CD4-positive, alpha-beta T cell (primary cell): Measurements from ENCODE around the gene MTUS2. TPM values are rescaled to one million over a fixed set of nuclear protein-coding genes. Genes with fewer than 3 reads are reported as not detected.

ENCODE experiments used
- ATAC-seq: fragments of 200-7000 bp; cut with Tn5 transposase; one replicate; pipeline ENCODE4 v1.10.0; 2022; ENCODE audit warnings: mild to moderate bottlenecking; ENCODE audit not compliant: poor library complexity
- CTCF ChIA-PET: fragments of 350-600 bp; sonication (Branson Sonifier 250); formaldehyde crosslinking; loops from one replicate; lab custom pipeline; 2021; ENCODE audit warnings: antibody characterized with exemption, inconsistent platforms; lab: Charles Lee
- POLR2A ChIA-PET: fragments of 350-600 bp; sonication (Branson Sonifier 250); formaldehyde crosslinking; loops from one replicate; lab custom pipeline; 2021; ENCODE audit warnings: antibody characterized with exemption, inconsistent platforms; lab: Charles Lee
- DNase-seq, 14 experiments: peaks; one replicate each; pipeline ENCODE4 v3.0.0-alpha.2; 2013 to 2020; ENCODE audit warnings: mixed read lengths in 2 of 14
- H3K27ac ChIP-seq, 2 donors: one replicate each; pipeline versions ENCODE4 v1.5.1 to v1.7.0; 2013; ENCODE audit warnings: low read length in 2 of 2, low read depth in 1 of 2, mild to moderate bottlenecking in 1 of 2
- H3K27me3 ChIP-seq, 2 experiments: 1 replicate in 1 of 2; 2 replicates in 1 of 2; pipeline versions ENCODE4 v1.6.1 to v1.7.0; 2013; ENCODE audit warnings: low read length in 2 of 2, control low read depth in 1 of 2, mild to moderate bottlenecking in 1 of 2, moderate library complexity in 1 of 2; ENCODE audit not compliant: insufficient read depth in 2 of 2, control insufficient read depth in 1 of 2
- H3K36me3 ChIP-seq: one replicate; pipeline ENCODE4 v1.6.1; 2013; ENCODE audit warnings: low read length, control low read depth; ENCODE audit not compliant: insufficient read depth
- H3K4me1 ChIP-seq: one replicate; pipeline ENCODE4 v1.6.1; 2013; ENCODE audit warnings: low read length, control low read depth; ENCODE audit not compliant: insufficient read depth
- H3K4me3 ChIP-seq: one replicate; pipeline ENCODE4 v1.5.1; 2013; ENCODE audit warnings: mild to moderate bottlenecking, low read length, moderate library complexity
- H3K9me3 ChIP-seq, 2 experiments: 1 replicate in 1 of 2; 2 replicates in 1 of 2; pipeline versions ENCODE4 v1.6.1 to v1.7.0; 2013; ENCODE audit warnings: low read length in 2 of 2, mild to moderate bottlenecking in 2 of 2, control low read depth in 1 of 2, moderate library complexity in 1 of 2; ENCODE audit not compliant: control insufficient read depth in 1 of 2, insufficient read depth in 1 of 2
- H3K27ac Mint-ChIP-seq: one replicate; pipeline ENCODE4 v1.8.0; 2020; ENCODE audit warnings: mixed read lengths
- H3K27me3 Mint-ChIP-seq: one replicate; pipeline ENCODE4 v1.8.0; 2021; ENCODE audit warnings: mixed read lengths
- H3K36me3 Mint-ChIP-seq: one replicate; pipeline ENCODE4 v1.8.0; 2021; ENCODE audit warnings: low read depth, mixed read lengths
- H3K4me1 Mint-ChIP-seq: one replicate; pipeline ENCODE4 v1.8.0; 2021; ENCODE audit warnings: low read depth, mixed read lengths
- H3K4me3 Mint-ChIP-seq: one replicate; pipeline ENCODE4 v1.8.0; 2020; ENCODE audit warnings: mild to moderate bottlenecking, mixed read lengths
- H3K9me3 Mint-ChIP-seq: one replicate; pipeline ENCODE4 v1.8.0; 2020; ENCODE audit warnings: mixed read lengths
- intact Hi-C, 2 experiments: fragments of 100-400 bp; cut with DNase I in 1 of 2; cut with micrococcal nuclease in 1 of 2; formaldehyde crosslinking; loops; one replicate each; pipeline versions ENCODE4 v1.15.1 to v1.9.0; 2023 to 2025; cut with DNase I, micrococcal nuclease
- total RNA-seq, 174 experiments: library from RNA in 2 of 174; stranded (reverse) in 2 of 174; gene quantifications; one replicate each; pipeline ENCODE4 v1.2.3 and lab custom pipeline; 2021 to 2026
- TF ChIP-seq, protein P1 (sequence below): fragments of 200-600 bp; IDR thresholded peaks from one replicate; pipeline ENCODE4 v1.8.0; 2022; ENCODE audit warnings: antibody characterized with exemption, mild to moderate bottlenecking

MTUS2 gene
- total RNA-seq, 2 experiments from 2014 or later: 0.38 to 0.81 TPM

DNA sequence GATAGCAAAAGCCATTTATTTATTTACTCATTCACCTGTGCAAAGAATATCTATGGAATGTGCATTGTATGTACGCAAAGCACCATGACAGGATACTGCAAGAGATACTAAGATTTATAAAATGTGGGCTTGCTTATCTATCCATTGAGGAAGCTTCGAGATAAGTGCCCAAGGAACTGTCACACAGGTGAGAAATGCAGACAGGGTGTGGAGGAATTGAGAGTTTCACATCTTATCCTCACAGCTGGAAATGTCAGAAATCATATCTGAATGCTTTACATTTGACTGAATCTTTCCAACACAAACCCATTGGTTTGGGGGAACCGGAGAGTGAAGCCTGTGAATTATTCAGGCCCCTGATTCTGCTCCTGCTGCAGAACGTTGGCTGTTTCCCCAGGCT, 662.4 kb downstream of the MTUS2 start:
- CTCF ChIA-PET: no interaction called here
- Mint-ChIP-seq H3K9me3 (no peaks in the 10 kb centered on the region), H3K27ac (no peak overlapping the region), H3K4me3 (no peak overlapping the region), H3K4me1 (no peaks in the 10 kb centered on the region), H3K27me3 (peaks cover 27% of the 10 kb centered on the region), H3K36me3 (no peaks in the 10 kb centered on the region)
- POLR2A ChIA-PET: no interaction called here
- ATAC-seq (no peak), DNase-seq (no peak)
- TF ChIP-seq, protein P1, sequence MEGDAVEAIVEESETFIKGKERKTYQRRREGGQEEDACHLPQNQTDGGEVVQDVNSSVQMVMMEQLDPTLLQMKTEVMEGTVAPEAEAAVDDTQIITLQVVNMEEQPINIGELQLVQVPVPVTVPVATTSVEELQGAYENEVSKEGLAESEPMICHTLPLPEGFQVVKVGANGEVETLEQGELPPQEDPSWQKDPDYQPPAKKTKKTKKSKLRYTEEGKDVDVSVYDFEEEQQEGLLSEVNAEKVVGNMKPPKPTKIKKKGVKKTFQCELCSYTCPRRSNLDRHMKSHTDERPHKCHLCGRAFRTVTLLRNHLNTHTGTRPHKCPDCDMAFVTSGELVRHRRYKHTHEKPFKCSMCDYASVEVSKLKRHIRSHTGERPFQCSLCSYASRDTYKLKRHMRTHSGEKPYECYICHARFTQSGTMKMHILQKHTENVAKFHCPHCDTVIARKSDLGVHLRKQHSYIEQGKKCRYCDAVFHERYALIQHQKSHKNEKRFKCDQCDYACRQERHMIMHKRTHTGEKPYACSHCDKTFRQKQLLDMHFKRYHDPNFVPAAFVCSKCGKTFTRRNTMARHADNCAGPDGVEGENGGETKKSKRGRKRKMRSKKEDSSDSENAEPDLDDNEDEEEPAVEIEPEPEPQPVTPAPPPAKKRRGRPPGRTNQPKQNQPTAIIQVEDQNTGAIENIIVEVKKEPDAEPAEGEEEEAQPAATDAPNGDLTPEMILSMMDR: no peak
- Histone ChIP-seq H3K36me3 (no peaks in the 10 kb centered on the region), H3K27ac (no peak overlapping the region), H3K4me1 (no peaks in the 10 kb centered on the region), H3K27me3 (peaks cover 0 to 2% of the 10 kb centered on the region in 2 experiments), H3K9me3 (no peaks in the 10 kb centered on the region), H3K4me3 (no peak overlapping the region)
- intact Hi-C loops: no loop called here

DNA sequence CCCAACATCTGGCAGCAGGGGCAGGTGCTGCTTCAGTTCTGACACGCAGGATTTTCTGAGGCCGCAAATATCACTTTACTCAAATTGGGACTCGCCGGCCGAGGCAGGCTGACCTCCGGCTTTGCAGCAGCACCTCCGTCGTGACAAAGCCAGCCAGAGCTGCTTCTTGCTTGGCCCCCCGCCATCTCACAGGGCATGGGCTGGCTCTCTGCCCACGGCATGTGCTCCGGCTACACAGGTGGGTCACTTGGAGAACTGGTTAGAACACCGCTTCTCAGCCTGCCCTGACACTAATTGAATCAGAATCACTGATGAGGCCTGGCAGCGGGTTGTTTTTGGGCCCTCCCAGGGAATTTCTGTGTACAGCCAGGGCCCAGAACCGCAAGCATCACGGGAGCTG, 663.1 kb downstream of the MTUS2 start:
- H3K36me3 ChIP-seq: no peaks in the 10 kb centered on the region
- ATAC-seq: no peak
- CTCF ChIA-PET: no interaction called here
- TF ChIP-seq, protein P1: no peak
- Mint-ChIP-seq H3K27ac (no peak overlapping the region), H3K36me3 (no peaks in the 10 kb centered on the region), H3K4me3 (no peak overlapping the region), H3K27me3 (peaks cover 25% of the 10 kb centered on the region), H3K9me3 (no peaks in the 10 kb centered on the region), H3K4me1 (no peaks in the 10 kb centered on the region)
- H3K27me3 ChIP-seq: no peaks in the 10 kb centered on the region
- intact Hi-C loops: no loop called here
- H3K4me1 ChIP-seq: no peaks in the 10 kb centered on the region
- DNase-seq: no peak
- H3K4me3 ChIP-seq: no peak overlapping the region
- H3K27ac ChIP-seq: no peak overlapping the region
- no peaks in the 10 kb centered on the region for H3K9me3 ChIP-seq
- POLR2A ChIA-PET: no interaction called here

DNA sequence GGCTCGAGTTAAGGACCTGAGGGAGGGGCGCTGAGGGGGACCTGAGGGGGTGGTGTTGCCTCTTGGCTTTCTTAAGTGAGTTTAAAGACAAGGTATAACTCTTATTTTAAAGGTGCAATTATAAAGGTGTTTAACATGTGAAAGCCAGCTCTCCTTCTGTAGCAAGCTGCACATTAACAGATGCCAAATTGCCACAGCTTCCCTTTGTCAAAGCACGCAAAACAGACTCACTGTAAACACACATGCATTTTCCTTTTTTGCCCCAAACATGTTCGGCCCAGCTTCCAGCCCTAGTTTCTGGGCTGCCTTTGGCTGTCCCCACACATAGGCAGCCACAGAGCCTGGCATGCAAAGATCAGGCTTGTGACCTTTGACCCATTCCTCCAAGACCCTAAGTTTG, 663.5 kb downstream of the MTUS2 start:
- Histone ChIP-seq H3K4me3 (no peak overlapping the region), H3K27ac (no peak overlapping the region), H3K4me1 (no peaks in the 10 kb centered on the region), H3K36me3 (no peaks in the 10 kb centered on the region), H3K27me3 (no peaks in the 10 kb centered on the region), H3K9me3 (no peaks in the 10 kb centered on the region)
- Mint-ChIP-seq H3K27me3 (peaks cover 23% of the 10 kb centered on the region), H3K27ac (no peak overlapping the region), H3K36me3 (no peaks in the 10 kb centered on the region), H3K4me3 (no peak overlapping the region), H3K4me1 (no peaks in the 10 kb centered on the region), H3K9me3 (no peaks in the 10 kb centered on the region)
- intact Hi-C loops: no loop called here
- ChIA-PET CTCF (no interaction called here), POLR2A (no interaction called here)
- TF ChIP-seq, protein P1: no peak
- DNase-seq (no peak), ATAC-seq (no peak)
